HepG2 (cell line): Measurements from ENCODE around the gene DCLRE1B. TPM values are rescaled to one million over a fixed set of nuclear protein-coding genes. Genes with fewer than 3 reads are reported as not detected.

ENCODE experiments used
- ATAC-seq: fragments of 200-7000 bp; cut with Tn5 transposase; 3 replicates; pipeline ENCODE4 v1.9.1; 2020; ENCODE audit warnings: mild to moderate bottlenecking, moderate library complexity
- BruUV-seq: library from RNA; stranded (reverse); fragments of 400-500 nt; replicated peaks from 2 replicates; lab custom pipeline; 2021; lab: Mats Ljungman, UMichigan
- CTCF ChIA-PET: fragments of 300-600 bp; formaldehyde crosslinking; extraction: SDS; loops from one replicate; lab custom pipeline; 2021; ENCODE audit warnings: low total read pairs, inconsistent platforms, low intra/inter-chr PET ratio; lab: Yijun Ruan, JAX
- POLR2A ChIA-PET: fragments of 350-600 bp; sonication (Branson Sonifier 250); formaldehyde crosslinking; loops from one replicate; lab custom pipeline; 2020; ENCODE audit warnings: antibody characterized with exemption, inconsistent platforms; lab: Yijun Ruan, JAX
- DNase-seq: peaks from one replicate; pipeline ENCODE4 v3.0.0-alpha.2; 2015; ENCODE audit warnings: low spot score
- FAIRE-seq: peaks from 3 replicates; lab custom pipeline; 2011; peaks lifted over from hg19 to GRCh38; lab: Jason Lieb, UNC
- H2AFZ ChIP-seq: one replicate; pipeline ENCODE4 v1.6.1; 2011; ENCODE audit warnings: low read length, inconsistent platforms
- H3K27ac ChIP-seq: fragments of 300-600 bp; 3 replicates; pipeline ENCODE4 v1.8.0; 2011; ENCODE audit warnings: mixed run types, mild to moderate bottlenecking, mixed read lengths, low read length, inconsistent platforms; ENCODE audit not compliant: insufficient read depth; ENCODE audit errors: extremely low read length
- H3K27me3 ChIP-seq, 2 experiments: fragments of 200-600 bp in 1 of 2; 2 replicates in 1 of 2; 3 replicates in 1 of 2; pipeline versions ENCODE4 v1.6.0 to v1.8.0; 2011; ENCODE audit warnings: low read length in 2 of 2, mild to moderate bottlenecking in 2 of 2, moderate library complexity in 2 of 2, inconsistent platforms in 1 of 2; ENCODE audit not compliant: insufficient read depth in 2 of 2, control insufficient read depth in 1 of 2
- H3K36me3 ChIP-seq, 2 experiments: fragments of 200-600 bp in 1 of 2; replicated peaks in 1 of 2; 2 replicates in 1 of 2; 3 replicates in 1 of 2; pipeline versions ENCODE4 v1.5.1 to v1.8.0; 2011; ENCODE audit warnings: low read length in 2 of 2, inconsistent platforms in 1 of 2; ENCODE audit not compliant: insufficient read depth in 2 of 2, control insufficient read depth in 1 of 2
- H3K4me1 ChIP-seq: 2 replicates; pipeline ENCODE4 v1.5.1; 2012; ENCODE audit warnings: low read length, inconsistent platforms; ENCODE audit not compliant: insufficient read depth
- H3K4me2 ChIP-seq: 2 replicates; pipeline ENCODE4 v1.6.0; 2011; ENCODE audit warnings: low read depth, low read length, inconsistent platforms
- H3K4me3 ChIP-seq, 3 experiments: fragments of 200-600 bp in 1 of 3; sonication (generic), shearing (Covaris generic) in 1 of 3; replicated peaks in 1 of 3; 2 replicates each; pipeline ENCODE4 v1.5.1; 2011 to 2016; ENCODE audit warnings: low read length in 3 of 3, inconsistent platforms in 2 of 3, low read depth in 2 of 3, mild to moderate bottlenecking in 2 of 3, control low read depth in 1 of 3, mixed read lengths in 1 of 3; ENCODE audit not compliant: insufficient read depth in 1 of 3
- H3K79me2 ChIP-seq: one replicate; pipeline ENCODE4 v1.6.1; 2011; ENCODE audit warnings: low read length, inconsistent platforms; ENCODE audit not compliant: insufficient read depth
- H3K9ac ChIP-seq: 2 replicates; pipeline ENCODE4 v1.6.0; 2011; ENCODE audit warnings: mild to moderate bottlenecking, low read depth, low read length, inconsistent platforms; ENCODE audit not compliant: insufficient read depth
- H3K9me3 ChIP-seq: 2 replicates; pipeline ENCODE4 v1.5.1; 2012; ENCODE audit warnings: mild to moderate bottlenecking, low read length
- H4K20me1 ChIP-seq: 2 replicates; pipeline ENCODE4 v1.6.0; 2011; ENCODE audit warnings: inconsistent platforms, mild to moderate bottlenecking, low read length, moderate library complexity; ENCODE audit not compliant: insufficient read depth
- ADNP ChIP-seq: sonication (generic); formaldehyde crosslinking; IDR thresholded peaks from 2 replicates; pipeline ENCODE4 v1.4.0; 2020; ENCODE audit warnings: missing genetic modification reagents
- CEBPG ChIP-seq: IDR thresholded peaks from 2 replicates; pipeline ENCODE4 v1.6.1; 2016
- HDAC6 ChIP-seq: fragments of 200-600 bp; sonication (generic); IDR thresholded peaks from 2 replicates; pipeline ENCODE4 v1.7.0; 2017; ENCODE audit warnings: mild to moderate bottlenecking, antibody characterized with exemption, low read length, low read depth
- KLF9 ChIP-seq: IDR thresholded peaks from 2 replicates; pipeline ENCODE4 v1.6.1; 2016; ENCODE audit warnings: low read depth
- SP1 ChIP-seq, 2 experiments: fragments of 450-650 bp in 1 of 2; sonication (generic) in 1 of 2; formaldehyde crosslinking in 1 of 2; IDR thresholded peaks; 2 replicates each; pipeline versions ENCODE4 v1.4.0 to v1.6.1; 2016 to 2020; ENCODE audit warnings: missing genetic modification reagents in 1 of 2
- XRCC5 ChIP-seq: fragments of 200-400 bp; formaldehyde crosslinking; optimal IDR thresholded peaks from 2 replicates; pipeline ENCODE3; 2017; ENCODE audit warnings: mild to moderate bottlenecking, low read length
- ZFAT ChIP-seq: sonication (generic); formaldehyde crosslinking; conservative IDR thresholded peaks from 2 replicates; pipeline ENCODE4 v1.8.1; 2023; ENCODE audit warnings: missing genetic modification reagents, inconsistent platforms
- ZNF121 ChIP-seq: sonication (generic); formaldehyde crosslinking; IDR thresholded peaks from 2 replicates; pipeline ENCODE4 v1.5.0; 2020; ENCODE audit warnings: mild to moderate bottlenecking, missing genetic modification reagents
- ZNF251 ChIP-seq: sonication (generic); formaldehyde crosslinking; IDR thresholded peaks from 2 replicates; pipeline ENCODE4 v1.9.0; 2021; ENCODE audit warnings: mild to moderate bottlenecking, missing genetic modification reagents
- ZNF607 ChIP-seq: sonication (generic); formaldehyde crosslinking; IDR thresholded peaks from 2 replicates; pipeline ENCODE4 v1.5.1; 2020; ENCODE audit warnings: missing genetic modification reagents, mild to moderate bottlenecking, borderline replicate concordance
- ZNF841 ChIP-seq: sonication (generic); formaldehyde crosslinking; IDR thresholded peaks from 2 replicates; pipeline ENCODE4 v1.8.1; 2023; ENCODE audit warnings: missing genetic modification reagents, borderline replicate concordance
- WGBS: methylation state at CpG from one replicate; pipeline ENCODE4 v1.1.6; 2017; ENCODE audit warnings: low lambda C conversion rate; 5-methylcytosine and 5-hydroxymethylcytosine counted together
- in situ Hi-C: cut with HindIII; loops from 2 replicates; pipeline ENCODE4 v1.10.0; 2017; ENCODE audit warnings: low pct_unique_long_range_greater_than_20kb; ENCODE audit not compliant: extremely low pct_ligation_motif_present
- intact Hi-C: fragments of 100-400 bp; cut with micrococcal nuclease; formaldehyde crosslinking; loops from one replicate; pipeline ENCODE4 v1.10.0; 2022; ENCODE audit not compliant: unreplicated experiment
- polyA plus RNA-seq, 8 experiments: library from polyadenylated mRNA; depleted of rRNA in 3 of 8; stranded (reverse) in 7 of 8; unstranded in 1 of 8; fragments of >200 nt; fragmentation: Illumina TruSeq in 4 of 8; extraction: Trizol in 4 of 8; gene quantifications; 2 replicates each; pipeline versions ENCODE4 v1.2.1 to v1.2.3, GENCODE V29; 2011 to 2016; ENCODE audit warnings: low read depth in 4 of 8, missing spikeins in 1 of 8, mixed read lengths in 1 of 8; ENCODE audit not compliant: insufficient read depth in 1 of 8
- total RNA-seq, 5 experiments: library from RNA; depleted of rRNA; stranded (reverse); fragments of >200 nt; fragmentation: Illumina TruSeq; extraction: Trizol; gene quantifications; 2 replicates each; pipeline ENCODE4 v1.2.3, GENCODE V29; 2016; ENCODE audit warnings: low read depth in 1 of 5

DCLRE1B gene
- total and polyA plus RNA-seq, 2 of the 13 experiments (the other 11 are each of a cell fraction or from before 2014, with no cell fraction given): 2.7 to 8.0 TPM

DNA sequence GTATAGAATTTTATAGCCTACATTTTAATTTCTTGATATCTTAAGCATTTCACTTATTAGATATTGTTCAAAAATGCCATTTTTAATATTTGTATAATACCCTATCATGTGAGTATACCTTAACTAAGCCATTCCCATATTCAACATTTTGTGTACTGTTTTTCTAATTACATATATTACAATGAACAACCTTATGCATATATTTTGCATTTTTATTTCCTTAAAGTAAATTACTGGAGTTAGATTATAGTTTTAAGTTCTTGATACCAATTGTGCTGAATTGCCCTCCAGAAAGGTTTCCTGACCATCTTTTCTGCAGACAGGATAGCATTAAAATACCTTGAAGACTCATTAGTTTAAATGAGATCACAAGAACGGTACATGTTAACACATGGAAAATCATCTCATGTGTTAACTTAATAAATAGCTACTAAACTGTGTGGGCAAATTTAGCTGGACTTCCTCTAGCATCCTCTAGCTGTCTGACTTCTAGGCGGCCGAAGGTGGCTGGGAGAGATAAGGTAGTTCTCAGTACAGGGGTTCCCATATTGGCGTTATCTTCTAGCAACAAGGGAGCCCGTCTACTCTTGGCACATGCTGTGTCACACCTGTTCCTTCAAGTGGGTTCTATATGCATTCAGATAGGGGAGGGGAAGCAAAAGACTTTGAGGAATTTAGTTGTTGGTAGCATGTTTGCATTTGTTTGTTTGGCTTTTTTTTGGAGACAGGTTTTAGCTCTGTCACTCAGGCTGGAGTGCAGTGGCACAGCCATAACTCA lies 8.9 kb downstream of the DCLRE1B start:
- DNase-seq (no peak), FAIRE-seq (no peak), ATAC-seq (no peak)
- in situ Hi-C loops (no loop called here), intact Hi-C loops (no loop called here)
- ChIA-PET CTCF (no interaction called here), POLR2A (interaction anchor here (2.7 kb wide), 1 partner anchor 15 kb away, joined by 11 read pairs; the partner anchor contains the start of gene HIPK1)
- no peak overlapping the region for H2AFZ ChIP-seq
- no peak overlapping the region for H3K27ac ChIP-seq
- no peak overlapping the region for H3K4me3 ChIP-seq
- no peaks in the 10 kb centered on the region for H3K9me3 ChIP-seq
- no peaks in the 10 kb centered on the region for H4K20me1 ChIP-seq
- H3K4me1 ChIP-seq: no peaks in the 10 kb centered on the region
- no peak overlapping the region for H3K9ac ChIP-seq
- H3K36me3 ChIP-seq: peaks cover 7 to 28% of the 10 kb centered on the region in 2 experiments; a peak in 4 of 5 replicates
- no peak overlapping the region for H3K4me2 ChIP-seq
- 97% methylated on average over 5 of the region's 5 CpGs for WGBS
- BruUV-seq: no TSS peak
- no peaks in the 10 kb centered on the region for H3K27me3 ChIP-seq
- TF ChIP-seq HDAC6 (no peak), ADNP (CRISPR knock-in tag) (no peak), ZNF251 (CRISPR knock-in tag) (no peak), XRCC5 (no peak), KLF9 (CRISPR knock-in tag) (no peak)
- no peaks in the 10 kb centered on the region for H3K79me2 ChIP-seq

DNA sequence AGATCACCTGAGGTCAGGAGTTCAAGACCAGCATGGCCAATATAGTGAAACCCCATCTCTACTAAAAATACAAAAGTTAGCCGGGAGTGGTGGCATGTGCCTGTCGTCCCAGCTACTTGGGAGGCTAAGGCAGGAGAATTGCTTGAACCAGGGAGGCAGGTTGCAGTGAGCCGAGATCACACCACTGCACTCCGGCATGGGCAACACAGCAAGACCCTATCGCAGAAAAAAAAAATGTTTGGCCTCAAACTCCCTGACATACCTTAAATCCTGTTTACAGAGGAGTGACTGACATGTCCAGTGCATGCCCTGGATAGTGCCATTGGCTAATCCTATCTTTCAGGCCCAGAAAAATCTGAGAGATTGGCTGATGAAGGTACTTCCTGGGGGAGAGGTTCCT lies 11.8 kb downstream of the DCLRE1B start:
- peaks cover 2 to 5% of the 10 kb centered on the region in 2 experiments; a peak in 2 of 5 replicates for H3K36me3 ChIP-seq
- no peak for ATAC-seq
- TF ChIP-seq ZNF121 (peak; percentile 27; the same call in 1 of the 2 replicates), ZNF841 (no peak), CEBPG (CRISPR knock-in tag) (no peak), ZNF607 (CRISPR knock-in tag) (no peak), ZFAT (no peak), SP1 (IDR thresholded peaks at IDR 0.05) (no peak), SP1 (CRISPR knock-in tag; IDR thresholded peaks at IDR 0.05) (no peak)
- no peaks in the 10 kb centered on the region for H3K79me2 ChIP-seq
- in situ Hi-C loops: no loop called here
- no peak for DNase-seq
- no peak overlapping the region for H3K27ac ChIP-seq
- H3K27me3 ChIP-seq: no peaks in the 10 kb centered on the region
- intact Hi-C loops: no loop called here
- no peak overlapping the region for H3K9ac ChIP-seq
- H2AFZ ChIP-seq: no peak overlapping the region
- no peak for FAIRE-seq
- ChIA-PET POLR2A (no interaction called here), CTCF (no interaction called here)
- H3K4me3 ChIP-seq: no peak overlapping the region
- whole genome bisulfite sequencing: 89% methylated on average over 5 of the region's 5 CpGs
- no peaks in the 10 kb centered on the region for H3K9me3 ChIP-seq
- BruUV-seq: no TSS peak
- H4K20me1 ChIP-seq: no peaks in the 10 kb centered on the region
- no peaks in the 10 kb centered on the region for H3K4me1 ChIP-seq
- no peak overlapping the region for H3K4me2 ChIP-seq
